Astrocyte (in vitro differentiated cells and primary cell): ENCODE data around the gene MLF1. TPM values are rescaled to one million over a fixed set of nuclear protein-coding genes. Genes with fewer than 3 reads are reported as not detected.

Experiments used
- DNase-seq: peaks from one replicate; pipeline ENCODE4 v3.0.0-alpha.2; 2010; ENCODE audit warnings: low read depth
- FAIRE-seq: peaks from 2 replicates; lab custom pipeline; 2011; peaks lifted over from hg19 to GRCh38; lab: Jason Lieb, UNC
- H2AFZ ChIP-seq: 2 replicates; pipeline ENCODE4 v1.6.0; 2012; ENCODE audit warnings: low read depth, low read length, inconsistent platforms
- H3K27ac ChIP-seq: 2 replicates; pipeline ENCODE4 v1.5.1; 2011; ENCODE audit warnings: low read depth, low read length, inconsistent platforms
- H3K27me3 ChIP-seq: 2 replicates; pipeline ENCODE4 v1.6.0; 2011; ENCODE audit warnings: low read length, inconsistent platforms; ENCODE audit not compliant: insufficient read depth
- H3K36me3 ChIP-seq: 2 replicates; pipeline ENCODE4 v1.5.1; 2011; ENCODE audit warnings: low read length, inconsistent platforms; ENCODE audit not compliant: insufficient read depth
- H3K4me1 ChIP-seq: 2 replicates; pipeline ENCODE4 v1.5.1; 2011; ENCODE audit warnings: low read length, inconsistent platforms; ENCODE audit not compliant: insufficient read depth
- H3K4me2 ChIP-seq: 2 replicates; pipeline ENCODE4 v1.6.0; 2012; ENCODE audit warnings: low read length, inconsistent platforms
- H3K4me3 ChIP-seq: 2 replicates; pipeline ENCODE4 v1.5.1; 2011; ENCODE audit warnings: low read depth, mild to moderate bottlenecking, low read length, inconsistent platforms; ENCODE audit not compliant: insufficient read depth
- H3K79me2 ChIP-seq: 2 replicates; pipeline ENCODE4 v1.6.0; 2012; ENCODE audit warnings: mild to moderate bottlenecking, low read length, inconsistent platforms; ENCODE audit not compliant: insufficient read depth
- H3K9ac ChIP-seq: 2 replicates; pipeline ENCODE4 v1.6.0; 2012; ENCODE audit warnings: mild to moderate bottlenecking, low read length, inconsistent platforms
- H3K9me3 ChIP-seq: 2 replicates; pipeline ENCODE4 v1.5.1; 2012; ENCODE audit warnings: low read depth, mild to moderate bottlenecking, low read length, inconsistent platforms; ENCODE audit not compliant: insufficient read depth
- H4K20me1 ChIP-seq: 2 replicates; pipeline ENCODE4 v1.6.0; 2012; ENCODE audit warnings: low read length, inconsistent platforms; ENCODE audit not compliant: insufficient read depth
- H3K27ac Mint-ChIP-seq: one replicate; pipeline ENCODE4 v1.8.0; 2021; ENCODE audit warnings: mild to moderate bottlenecking, mixed read lengths; ENCODE audit not compliant: unreplicated experiment
- H3K27me3 Mint-ChIP-seq: one replicate; pipeline ENCODE4 v1.8.0; 2021; ENCODE audit warnings: low read depth, mixed read lengths; ENCODE audit not compliant: unreplicated experiment
- H3K36me3 Mint-ChIP-seq: one replicate; pipeline ENCODE4 v1.8.0; 2021; ENCODE audit warnings: low read depth, mixed read lengths; ENCODE audit not compliant: unreplicated experiment
- H3K4me1 Mint-ChIP-seq: one replicate; pipeline ENCODE4 v1.8.0; 2021; ENCODE audit warnings: low read depth, mixed read lengths; ENCODE audit not compliant: unreplicated experiment
- H3K4me3 Mint-ChIP-seq: one replicate; pipeline ENCODE4 v1.8.0; 2021; ENCODE audit warnings: mild to moderate bottlenecking, moderate library complexity, mixed read lengths; ENCODE audit not compliant: unreplicated experiment
- H3K9me3 Mint-ChIP-seq: one replicate; pipeline ENCODE4 v1.8.0; 2021; ENCODE audit warnings: mild to moderate bottlenecking, mixed read lengths; ENCODE audit not compliant: unreplicated experiment
- CTCF ChIP-seq: IDR thresholded peaks from 2 replicates; pipeline ENCODE4 v1.5.1; 2011; ENCODE audit warnings: low read depth, mild to moderate bottlenecking, inconsistent platforms, low read length, moderate library complexity; ENCODE audit not compliant: insufficient read depth
- EZH2 ChIP-seq: IDR thresholded peaks from 2 replicates; pipeline ENCODE4 v1.6.1; 2012; ENCODE audit warnings: mild to moderate bottlenecking, low read length, inconsistent platforms; ENCODE audit not compliant: insufficient read depth
- total RNA-seq: library from RNA; stranded (reverse); gene quantifications from 2 replicates; pipeline ENCODE4 v1.2.1, GENCODE V29; 2021

The MLF1 gene
- total RNA-seq, 1 donor from 2014 or later, result 14.3 TPM

- no peak overlapping the region for H3K4me3 Mint-ChIP-seq
- no peaks in the 10 kb centered on the region for H4K20me1 ChIP-seq
- no peaks in the 10 kb centered on the region for H3K4me1 Mint-ChIP-seq
- no peak overlapping the region for H3K4me2 ChIP-seq
- no peak overlapping the region for H3K9ac ChIP-seq
- no peaks in the 10 kb centered on the region for H3K27me3 ChIP-seq
- no peaks in the 10 kb centered on the region for H3K27me3 Mint-ChIP-seq
- H3K4me3 ChIP-seq, result no peak overlapping the region
- no peaks in the 10 kb centered on the region for H3K9me3 ChIP-seq
- no peaks in the 10 kb centered on the region for H3K9me3 Mint-ChIP-seq
- no peaks in the 10 kb centered on the region for H3K4me1 ChIP-seq
- H3K36me3 Mint-ChIP-seq, result no peaks in the 10 kb centered on the region
- no peak for FAIRE-seq
- no peak overlapping the region for H2AFZ ChIP-seq
- no peak for DNase-seq
- H3K27ac Mint-ChIP-seq, result no peak overlapping the region
- TF ChIP-seq EZH2 (no peak), CTCF (no peak)
- H3K36me3 ChIP-seq, result no peaks in the 10 kb centered on the region
- H3K79me2 ChIP-seq, result no peaks in the 10 kb centered on the region
- no peak overlapping the region for H3K27ac ChIP-seq
These were observed 35.1 kb upstream of the MLF1 start for GRCh38 chr3:158535918-158536317.

- Histone ChIP-seq H3K36me3 (no peaks in the 10 kb centered on the region), H3K9me3 (no peaks in the 10 kb centered on the region), H3K9ac (no peak overlapping the region), H3K27ac (no peak overlapping the region), H3K4me3 (no peak overlapping the region), H4K20me1 (no peaks in the 10 kb centered on the region), H2AFZ (peak overlapping the region; percentile 37), H3K4me2 (no peak overlapping the region), H3K79me2 (no peaks in the 10 kb centered on the region), H3K27me3 (no peaks in the 10 kb centered on the region), H3K4me1 (no peaks in the 10 kb centered on the region)
- TF ChIP-seq EZH2 (no peak), CTCF (peak; percentile 55)
- Mint-ChIP-seq H3K4me3 (no peak overlapping the region), H3K27me3 (no peaks in the 10 kb centered on the region), H3K4me1 (no peaks in the 10 kb centered on the region), H3K27ac (no peak overlapping the region), H3K36me3 (peaks cover 2% of the 10 kb centered on the region), H3K9me3 (no peaks in the 10 kb centered on the region)
- FAIRE-seq (peak; percentile 13), DNase-seq (peak; percentile 25)
These were observed 31.5 kb upstream of the MLF1 start for GRCh38 chr3:158539414-158540014.

- Mint-ChIP-seq H3K4me3 (no peak overlapping the region), H3K9me3 (no peaks in the 10 kb centered on the region), H3K36me3 (peaks cover 2% of the 10 kb centered on the region), H3K27ac (no peak overlapping the region), H3K27me3 (no peaks in the 10 kb centered on the region), H3K4me1 (no peaks in the 10 kb centered on the region)
- Histone ChIP-seq H3K4me2 (no peak overlapping the region), H3K9ac (no peak overlapping the region), H3K4me1 (no peaks in the 10 kb centered on the region), H2AFZ (peak overlapping the region; percentile 37), H3K4me3 (no peak overlapping the region), H3K27ac (no peak overlapping the region), H3K27me3 (no peaks in the 10 kb centered on the region), H4K20me1 (no peaks in the 10 kb centered on the region), H3K79me2 (no peaks in the 10 kb centered on the region), H3K36me3 (no peaks in the 10 kb centered on the region), H3K9me3 (no peaks in the 10 kb centered on the region)
- TF ChIP-seq EZH2 (no peak), CTCF (no peak)
- FAIRE-seq, result no peak
- DNase-seq, result no peak
These were observed 30.9 kb upstream of the MLF1 start for GRCh38 chr3:158540066-158540465.
